ENCODE measurements around the gene CTNND2. TPM values are rescaled to one million over a fixed set of nuclear protein-coding genes. Genes with fewer than 3 reads are reported as not detected.

Gene CTNND2
- total RNA-seq, 4 donors from 2014 or later: 0.18 to 14.9 (median 0.47) TPM; not detected in 1

GRCh38 chr5:10958728-10959127, 945.5 kb downstream of the CTNND2 start:
- H3K4me1 ChIP-seq: no peaks in the 10 kb centered on the region
- DNase-seq: no peak
- no peaks in the 10 kb centered on the region for H3K36me3 ChIP-seq
- no peak overlapping the region for H3K27ac ChIP-seq
- no peaks in the 10 kb centered on the region for H3K27me3 ChIP-seq
- no peaks in the 10 kb centered on the region for H3K9me3 ChIP-seq
- H3K4me3 ChIP-seq: no peak overlapping the region
- TF ChIP-seq CTCF (IDR thresholded peaks at IDR 0.05): no peak
- TF ChIP-seq POLR2A (IDR thresholded peaks at IDR 0.05): no peak

- Histone ChIP-seq H3K4me3 (no peak overlapping the region), H3K9me3 (no peaks in the 10 kb centered on the region), H3K27me3 (no peaks in the 10 kb centered on the region), H3K27ac (no peak overlapping the region), H3K4me1 (no peaks in the 10 kb centered on the region), H3K36me3 (no peaks in the 10 kb centered on the region)
- DNase-seq: no peak
- TF ChIP-seq POLR2A (IDR thresholded peaks at IDR 0.05): no peak
- no peak for TF ChIP-seq CTCF (IDR thresholded peaks at IDR 0.05)
Observed at GRCh38 chr5:10949856-10950630, 954.2 kb downstream of the CTNND2 start.

GRCh38 chr5:10946050-10946449, 958.2 kb downstream of the CTNND2 start:
- no peak for DNase-seq
- no peak for TF ChIP-seq POLR2A (IDR thresholded peaks at IDR 0.05)
- TF ChIP-seq CTCF (IDR thresholded peaks at IDR 0.05): no peak
- H3K4me3 ChIP-seq: no peak overlapping the region

GRCh38 chr5:10941900-10942299, 962.3 kb downstream of the CTNND2 start:
- H3K27ac ChIP-seq: no peak overlapping the region
- no peaks in the 10 kb centered on the region for H3K27me3 ChIP-seq
- no peaks in the 10 kb centered on the region for H3K9me3 ChIP-seq
- no peak for DNase-seq
- H3K4me3 ChIP-seq: no peak overlapping the region
- no peak for TF ChIP-seq POLR2A (IDR thresholded peaks at IDR 0.05)
- no peak for TF ChIP-seq CTCF (IDR thresholded peaks at IDR 0.05)
- no peaks in the 10 kb centered on the region for H3K36me3 ChIP-seq
- H3K4me1 ChIP-seq: no peaks in the 10 kb centered on the region

More at GRCh38 chr5:10946050-10946449, 958.2 kb downstream of the CTNND2 start:
- Histone ChIP-seq H3K9me3 (no peaks in the 10 kb centered on the region), H3K36me3 (no peaks in the 10 kb centered on the region), H3K27me3 (no peaks in the 10 kb centered on the region), H3K4me1 (no peaks in the 10 kb centered on the region), H3K27ac (no peak overlapping the region)

- H3K36me3 ChIP-seq: no peaks in the 10 kb centered on the region
- no peaks in the 10 kb centered on the region for H3K9me3 ChIP-seq
- no peak overlapping the region for H3K4me3 ChIP-seq
- no peaks in the 10 kb centered on the region for H3K27me3 ChIP-seq
- H3K27ac ChIP-seq: no peak overlapping the region
- H3K4me1 ChIP-seq: no peaks in the 10 kb centered on the region
- no peak for TF ChIP-seq CTCF (IDR thresholded peaks at IDR 0.05)
- TF ChIP-seq POLR2A (IDR thresholded peaks at IDR 0.05): no peak
- DNase-seq: no peak
Observed at GRCh38 chr5:10936081-10936855, 968.0 kb downstream of the CTNND2 start.

Data from Peyer's patch (tissue), 4 donors.